Measurements from ENCODE around the gene RPH3AL.

GRCh38 chr17:233473-233941 lies 119.1 kb downstream of the RPH3AL start:
- TF ChIP-seq CTCF (IDR thresholded peaks at IDR 0.05): no peak
- no peak for TF ChIP-seq EP300 (IDR thresholded peaks at IDR 0.05)

Data from gastroesophageal sphincter (tissue), 3 donors.